GM21390 (cell line): Measurements from ENCODE around the gene ANKRD11.
A peak's percentile ranks its signal among the peaks of the same experiment; 100 is the strongest.
"Not testable (repeated sequence)": the region's sequence is repeated elsewhere in the genome, so short reads cannot be mapped to it uniquely, and the experiment has no call there.

Experiments used
- ATAC-seq: cut with Tn5 transposase; IDR thresholded peaks from one replicate; pipeline ENCODE4 v1.9.1; 2021; ENCODE audit not compliant: unreplicated experiment

Gene ANKRD11

GRCh38 chr16:89433363-89433984 lies 56.9 kb downstream of the ANKRD11 start:
- ATAC-seq = not testable (repeated sequence)

DNA sequence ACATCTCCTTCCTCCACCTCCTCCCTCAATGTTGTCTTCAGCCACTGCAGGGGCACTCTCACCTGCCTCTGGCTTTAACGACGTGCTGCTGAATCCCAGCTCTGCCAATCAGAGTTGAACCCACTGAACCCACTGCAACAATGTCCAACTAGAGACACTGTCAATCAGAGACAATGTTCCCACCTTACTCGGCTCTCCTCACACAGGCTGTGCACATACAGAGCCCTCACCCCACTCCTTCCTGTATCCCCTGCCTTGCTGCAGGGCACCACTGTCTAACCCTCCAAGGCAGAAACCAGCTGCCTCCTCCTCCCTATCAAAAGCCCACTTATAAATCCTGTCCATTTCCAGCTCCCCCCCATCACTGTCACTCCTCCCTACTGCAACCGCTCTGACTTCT lies 58.7 kb downstream of the ANKRD11 start:
- no peak for ATAC-seq

DNA sequence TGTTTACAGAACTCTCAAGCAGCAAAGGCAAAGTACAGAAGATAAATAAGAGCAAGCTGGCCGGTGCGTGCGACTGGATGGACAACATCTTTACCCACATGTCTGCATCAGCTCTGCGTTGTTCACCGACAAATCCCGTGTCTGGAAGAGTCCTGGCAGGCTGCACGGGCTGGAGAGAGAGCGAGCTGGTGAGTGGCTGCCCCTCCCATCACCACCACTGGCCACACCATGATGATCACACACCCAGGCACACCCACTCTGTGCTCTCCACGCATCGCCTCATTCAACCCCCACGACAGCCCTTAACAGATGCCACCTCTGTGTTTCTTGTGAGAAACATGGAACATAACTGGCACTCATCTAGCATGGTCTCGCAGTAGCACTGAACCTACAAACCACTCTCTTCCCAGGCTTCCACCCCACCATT lies 59.2 kb downstream of the ANKRD11 start:
- ATAC-seq = no peak

DNA sequence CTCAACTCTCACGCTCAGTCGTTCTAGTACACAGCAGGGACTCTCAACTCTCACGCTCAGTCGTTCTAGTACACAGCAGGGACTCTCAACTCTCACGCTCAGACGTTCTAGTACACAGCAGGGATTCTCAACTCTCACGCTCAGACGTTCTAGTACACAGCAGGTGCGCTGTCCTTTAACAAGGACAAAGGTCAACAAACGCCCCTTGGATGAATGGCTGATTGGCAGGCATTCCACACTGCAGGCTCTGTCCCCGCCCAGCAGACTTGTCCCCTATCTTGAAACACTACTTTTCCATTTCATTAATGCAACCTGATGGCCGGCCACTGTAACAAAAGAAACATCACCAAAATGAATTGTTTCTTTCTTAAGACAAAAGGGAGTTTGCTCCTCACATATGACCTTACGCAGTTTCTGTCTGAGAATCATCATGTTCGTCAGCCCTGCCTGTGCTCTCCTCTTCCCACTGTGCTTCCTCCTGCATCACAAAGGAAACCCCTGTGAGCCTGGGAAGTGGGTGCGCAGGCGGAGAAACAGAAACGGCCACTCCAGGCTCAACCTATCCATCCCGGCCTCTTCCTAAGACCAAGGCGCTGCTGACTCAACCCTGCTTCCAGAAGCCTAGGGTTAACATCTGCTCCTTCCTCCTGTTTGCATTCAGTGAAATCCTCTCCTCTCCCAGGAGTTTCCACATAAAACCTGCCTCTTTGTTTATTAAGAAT lies 59.8 kb downstream of the ANKRD11 start:
- no peak for ATAC-seq

DNA sequence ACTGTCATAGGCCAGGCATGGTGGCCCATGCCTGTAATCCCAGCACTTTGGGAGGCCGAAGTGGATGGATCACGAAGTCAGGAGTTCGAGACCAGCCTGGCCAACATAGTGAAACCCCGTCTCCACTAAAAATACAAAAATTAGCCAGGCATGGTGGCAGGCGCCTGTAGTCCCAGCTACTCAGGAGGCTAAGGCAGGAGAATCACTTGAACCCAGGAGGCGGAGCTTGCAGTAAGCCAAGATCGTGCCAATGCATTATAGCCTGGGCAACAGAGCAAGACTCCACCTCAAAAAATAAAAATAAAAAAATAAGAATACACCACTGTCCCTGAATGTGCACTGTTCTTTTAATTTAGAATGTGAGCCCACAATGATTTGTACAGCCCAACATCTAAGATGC lies 61.8 kb downstream of the ANKRD11 start:
- not testable (repeated sequence) for ATAC-seq

GRCh38 chr16:89426736-89427530 lies 63.4 kb downstream of the ANKRD11 start:
- no peak for ATAC-seq

- no peak for ATAC-seq
These were observed 64.8 kb downstream of the ANKRD11 start for GRCh38 chr16:89425523-89425922.

DNA sequence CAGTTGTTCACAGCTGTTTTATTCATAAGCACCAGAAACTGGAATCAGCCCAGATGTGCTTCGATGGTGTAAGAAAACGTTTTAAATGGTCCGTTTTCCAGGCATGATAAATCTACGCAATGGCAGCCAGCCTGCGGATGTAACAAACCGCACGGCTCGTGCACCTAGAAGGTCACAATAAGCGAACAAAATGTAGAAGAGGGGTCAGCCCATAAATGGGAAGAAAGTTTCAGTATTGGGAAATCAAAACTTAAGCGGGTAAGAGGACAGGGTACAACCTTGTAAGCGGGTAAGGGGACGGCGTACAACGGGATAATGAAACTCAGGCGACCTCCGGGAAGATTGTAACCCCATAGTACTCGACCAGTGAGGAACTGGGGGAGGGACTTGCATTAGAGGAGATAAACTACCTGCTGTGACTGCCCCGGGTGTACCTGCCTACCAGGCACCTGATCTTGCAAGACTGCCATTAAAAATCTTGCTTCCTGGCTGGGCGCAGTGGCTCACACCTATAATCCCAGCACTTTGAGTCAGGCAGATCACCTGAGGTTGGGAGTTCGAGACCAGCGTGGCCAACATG lies 66.6 kb downstream of the ANKRD11 start:
- no peak for ATAC-seq

- ATAC-seq = peak; percentile 61
These were observed 67.3 kb downstream of the ANKRD11 start for GRCh38 chr16:89422905-89423630.

DNA sequence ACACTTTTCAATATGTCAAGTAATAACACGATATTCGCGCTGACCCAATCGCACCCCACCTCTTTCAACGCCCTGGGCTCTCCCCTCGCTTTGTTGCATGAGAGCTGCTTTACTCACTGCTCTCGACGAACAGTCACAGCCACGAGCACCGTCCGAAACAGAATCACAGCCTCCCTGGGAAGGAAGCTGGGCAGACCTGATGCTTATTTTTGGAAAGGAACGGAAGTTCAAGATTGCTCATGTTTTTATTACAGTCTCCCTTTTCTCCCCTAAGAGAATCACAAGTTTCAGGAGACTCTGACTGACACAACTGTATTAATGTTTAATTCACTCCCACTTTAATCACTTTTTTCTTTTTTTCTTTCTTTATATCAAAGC lies 67.8 kb downstream of the ANKRD11 start:
- peak; percentile 63 for ATAC-seq

- ATAC-seq = not testable (repeated sequence)
These were observed 69.1 kb downstream of the ANKRD11 start for GRCh38 chr16:89421300-89421699.

GRCh38 chr16:89420204-89420603 lies 70.2 kb downstream of the ANKRD11 start:
- no peak for ATAC-seq

DNA sequence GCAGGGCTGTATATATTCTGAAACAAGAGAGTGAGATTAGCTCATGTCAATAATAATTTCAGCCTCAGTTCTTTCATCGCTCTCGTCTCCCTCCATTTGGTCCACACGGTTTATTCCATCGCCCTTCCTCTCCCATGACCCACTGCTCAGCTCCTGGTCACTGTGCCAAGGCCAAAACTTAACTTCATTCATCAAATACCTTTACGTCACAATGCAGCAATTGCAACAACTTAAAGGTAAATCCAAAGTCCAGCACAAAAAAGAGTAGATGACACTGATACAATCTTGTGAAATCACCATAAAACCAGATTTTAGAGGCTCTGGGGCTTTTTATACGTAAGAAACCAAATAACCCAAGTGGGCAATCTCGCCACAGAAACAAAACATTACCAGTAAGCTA lies 72.0 kb downstream of the ANKRD11 start:
- no peak for ATAC-seq

DNA sequence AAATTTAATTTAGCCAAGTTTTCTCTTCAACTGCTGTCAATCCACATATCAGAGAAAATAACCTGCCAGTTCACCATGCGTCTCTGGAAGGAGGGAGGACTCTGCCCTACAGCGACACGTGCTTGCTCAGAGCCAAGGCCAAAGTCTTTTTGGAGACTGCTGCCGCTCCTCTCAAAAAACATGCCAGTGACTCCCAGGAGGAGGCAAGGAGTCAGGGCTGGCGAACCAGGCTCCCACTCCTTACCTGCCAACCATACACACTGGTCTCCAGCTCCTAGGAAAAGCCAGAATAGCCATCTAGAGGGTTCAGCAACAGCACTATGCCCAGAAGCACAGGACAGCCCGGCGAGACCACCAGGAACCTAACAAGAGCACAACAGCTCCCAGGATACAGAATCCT lies 73.0 kb downstream of the ANKRD11 start:
- ATAC-seq = no peak

- ATAC-seq = no peak
These were observed 76.4 kb downstream of the ANKRD11 start for GRCh38 chr16:89413811-89414585.

DNA sequence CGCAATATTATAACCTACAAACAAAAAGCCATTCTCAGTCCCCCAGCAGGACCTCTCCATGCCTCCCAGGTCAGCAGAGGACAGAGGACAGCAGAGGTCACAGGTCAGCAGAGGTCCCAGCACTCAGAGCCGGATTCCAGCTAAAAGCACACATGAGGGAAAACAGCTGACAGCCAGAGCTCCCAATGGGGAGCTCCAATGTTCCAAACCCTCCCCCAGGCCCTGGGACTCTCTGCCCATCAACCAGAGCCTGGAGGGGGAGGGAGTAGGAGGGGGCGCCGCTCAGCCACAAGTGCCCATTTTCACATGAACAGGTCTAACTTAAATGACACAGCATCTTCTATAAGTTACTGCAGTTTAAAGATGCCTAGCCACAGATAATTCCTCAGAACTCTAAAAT lies 77.5 kb downstream of the ANKRD11 start:
- no peak for ATAC-seq

DNA sequence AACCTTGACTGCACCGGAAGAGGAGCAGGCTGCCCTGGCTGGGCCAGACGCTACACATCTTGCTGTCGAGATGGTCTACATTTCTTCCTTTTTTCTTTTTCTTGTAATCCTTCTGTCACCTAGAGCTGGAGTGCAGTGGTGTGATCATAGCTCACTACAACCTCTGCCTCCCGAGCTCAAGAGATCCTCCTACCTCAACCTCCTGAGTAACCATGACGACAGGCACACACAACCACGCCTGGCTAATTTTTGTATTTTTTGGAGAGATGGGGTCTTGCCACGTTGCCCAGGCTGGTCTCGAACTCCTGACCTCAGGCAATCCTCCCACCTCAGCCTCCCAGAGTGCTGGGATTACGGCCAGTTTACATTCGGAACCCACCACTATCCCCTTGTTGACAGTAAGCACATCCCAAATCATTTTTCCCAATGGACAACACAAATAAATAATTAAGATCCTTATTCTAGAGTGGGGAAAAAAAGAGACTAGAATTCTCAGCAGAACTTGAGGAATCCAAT lies 79.0 kb downstream of the ANKRD11 start:
- no peak for ATAC-seq

DNA sequence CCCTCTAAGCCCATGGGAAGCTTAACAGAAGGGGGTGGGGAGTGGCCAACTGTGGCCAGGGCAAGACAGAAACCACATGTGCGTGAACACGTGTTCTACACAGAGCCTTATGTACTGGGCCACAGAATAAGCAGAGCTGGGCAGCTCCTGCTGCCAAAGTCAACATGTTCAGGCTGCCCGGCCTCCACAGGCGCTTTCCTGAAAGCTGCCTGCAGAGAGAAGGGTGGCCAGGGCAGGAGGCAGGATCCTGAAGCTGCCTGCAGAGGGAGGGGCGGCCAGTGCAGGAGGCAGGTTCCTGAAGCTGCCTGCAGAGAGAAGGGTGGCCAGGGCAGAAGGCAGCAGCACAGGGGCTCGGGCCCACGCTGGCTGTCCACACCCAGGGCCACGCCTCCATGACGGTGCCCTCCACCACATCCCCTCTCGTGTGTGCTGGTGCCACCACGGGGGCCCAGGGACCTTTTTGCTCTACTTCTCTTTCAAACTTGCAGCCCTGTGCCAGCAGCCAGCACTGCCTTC lies 79.5 kb downstream of the ANKRD11 start:
- ATAC-seq = no peak

- no peak for ATAC-seq
These were observed 80.0 kb downstream of the ANKRD11 start for GRCh38 chr16:89410322-89410721.
